Measurements from ENCODE around the gene PLCH1. TPM values are rescaled to one million over a fixed set of nuclear protein-coding genes. Genes with fewer than 3 reads are reported as not detected.

PLCH1 gene
- total and polyA plus RNA-seq, 9 donors: 0.04 to 6.3 (median 0.79) TPM

GRCh38 chr3:155560135-155560534 is 184.7 kb downstream of the PLCH1 start:
- H3K27ac ChIP-seq: no peak overlapping the region
- no peak overlapping the region for H3K4me3 ChIP-seq
- no peaks in the 10 kb centered on the region for H3K27me3 ChIP-seq
- TF ChIP-seq POLR2A (IDR thresholded peaks at IDR 0.05) (no peak), CTCF (IDR thresholded peaks at IDR 0.05) (no peak), EP300 (IDR thresholded peaks at IDR 0.05) (no peak)
- H3K4me1 ChIP-seq (ENCODE audit: insufficient read depth): no peaks in the 10 kb centered on the region
- 58 to 85% (median 71%) methylated on average over 1 of the region's 1 CpG for WGBS, 3 donors
- no peaks in the 10 kb centered on the region for H3K9me3 ChIP-seq
- intact Hi-C loops (cut with DNase I): loop anchor here in 1 of 4 donors (5.0 kb wide), 1 partner anchor 472 kb away; no protein-coding TSS in a partner anchor
- DNase-seq: no peak
- no peaks in the 10 kb centered on the region for H3K36me3 ChIP-seq

- Histone ChIP-seq H3K27me3 (no peaks in the 10 kb centered on the region), H3K4me1 (ENCODE audit: insufficient read depth) (no peaks in the 10 kb centered on the region), H3K27ac (no peak overlapping the region), H3K9me3 (no peaks in the 10 kb centered on the region), H3K4me3 (no peak overlapping the region), H3K36me3 (no peaks in the 10 kb centered on the region)
- no peak for DNase-seq
- TF ChIP-seq EP300 (IDR thresholded peaks at IDR 0.05): no peak
- TF ChIP-seq POLR2A (IDR thresholded peaks at IDR 0.05): no peak
- no peak for TF ChIP-seq CTCF (IDR thresholded peaks at IDR 0.05)
- intact Hi-C loops (cut with DNase I): no loop called here
- 51 to 72% (median 67%) methylated on average over 4 of the region's 4 CpGs for WGBS, 3 donors
Observed at GRCh38 chr3:155556531-155556930, 188.3 kb downstream of the PLCH1 start.

GRCh38 chr3:155555479-155556060 is 189.3 kb downstream of the PLCH1 start:
- H3K4me1 ChIP-seq (ENCODE audit: insufficient read depth): no peaks in the 10 kb centered on the region
- H3K36me3 ChIP-seq: no peaks in the 10 kb centered on the region
- no peaks in the 10 kb centered on the region for H3K9me3 ChIP-seq
- no peak overlapping the region for H3K27ac ChIP-seq
- no peak overlapping the region for H3K4me3 ChIP-seq
- DNase-seq: no peak
- intact Hi-C loops (cut with DNase I): no loop called here
- TF ChIP-seq EP300 (IDR thresholded peaks at IDR 0.05) (no peak), CTCF (IDR thresholded peaks at IDR 0.05) (no peak), POLR2A (IDR thresholded peaks at IDR 0.05) (no peak)
- H3K27me3 ChIP-seq: no peaks in the 10 kb centered on the region
- WGBS, 3 donors: 70 to 85% (median 79%) methylated on average over 2 of the region's 2 CpGs

GRCh38 chr3:155554777-155555451 is 190.0 kb downstream of the PLCH1 start:
- Histone ChIP-seq H3K36me3 (no peaks in the 10 kb centered on the region), H3K27me3 (no peaks in the 10 kb centered on the region), H3K4me1 (ENCODE audit: insufficient read depth) (no peaks in the 10 kb centered on the region), H3K9me3 (no peaks in the 10 kb centered on the region), H3K27ac (no peak overlapping the region), H3K4me3 (no peak overlapping the region)
- TF ChIP-seq CTCF (IDR thresholded peaks at IDR 0.05) (no peak), EP300 (IDR thresholded peaks at IDR 0.05) (no peak), POLR2A (IDR thresholded peaks at IDR 0.05) (no peak)
- WGBS, 3 donors: 75 to 88% (median 78%) methylated on average over 4 of the region's 4 CpGs
- intact Hi-C loops (cut with DNase I): no loop called here
- DNase-seq: no peak

Data from ovary (tissue), 9 donors.